ENCODE measurements around the gene PDCD1LG2.
"Not testable (repeated sequence)": the region's sequence is repeated elsewhere in the genome, so short reads cannot be mapped to it uniquely, and the experiment has no call there.

Gene PDCD1LG2

DNA sequence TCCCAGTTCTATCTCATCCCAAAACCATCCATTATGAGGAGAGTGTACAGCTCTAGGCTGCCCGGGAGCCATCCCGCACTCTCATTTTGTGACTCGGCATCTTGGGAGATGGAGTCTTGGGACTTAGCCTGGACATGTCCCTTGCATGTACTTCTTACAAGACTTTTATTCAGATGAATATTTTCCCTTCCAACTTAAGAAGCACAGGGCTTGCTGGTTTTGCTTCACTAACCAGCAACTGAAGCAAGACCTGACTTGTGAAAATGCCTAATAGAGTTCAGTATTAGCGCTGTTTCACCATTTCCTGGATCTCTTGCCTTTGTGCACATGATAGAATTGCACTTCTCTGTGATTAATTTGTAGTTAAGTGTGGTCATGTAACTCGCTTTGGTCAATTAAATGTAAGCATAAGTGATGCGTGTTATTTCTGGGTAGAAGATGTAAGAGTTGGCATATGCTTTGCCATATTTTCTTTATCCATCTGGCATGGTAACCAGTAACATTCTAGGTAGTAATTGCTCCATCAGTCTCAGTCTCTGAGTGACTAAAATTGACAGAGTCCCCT lies 55.8 kb downstream of the PDCD1LG2 start:
- DNase-seq (ENCODE audit: low spot score): no peak

DNA sequence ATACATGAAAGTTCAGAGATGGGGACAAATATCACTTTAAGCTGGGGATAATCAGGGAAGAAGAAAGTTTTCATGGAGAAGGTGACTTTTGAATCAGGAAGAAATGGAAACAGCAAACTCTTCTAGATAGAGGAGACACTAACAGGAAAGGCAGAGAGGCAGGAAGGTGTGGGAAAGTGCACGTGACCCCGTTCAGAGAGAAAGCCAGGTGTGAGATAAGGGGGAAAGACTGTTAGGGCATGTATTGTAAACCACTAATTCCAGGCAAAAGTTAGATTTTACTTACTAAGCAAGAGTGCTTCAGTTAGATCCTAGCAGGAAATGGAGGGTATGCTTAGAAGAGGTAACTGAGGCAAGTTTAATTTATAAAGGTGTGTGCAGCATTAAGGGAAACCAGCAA lies 58.5 kb downstream of the PDCD1LG2 start:
- DNase-seq (ENCODE audit: low spot score): no peak

DNA sequence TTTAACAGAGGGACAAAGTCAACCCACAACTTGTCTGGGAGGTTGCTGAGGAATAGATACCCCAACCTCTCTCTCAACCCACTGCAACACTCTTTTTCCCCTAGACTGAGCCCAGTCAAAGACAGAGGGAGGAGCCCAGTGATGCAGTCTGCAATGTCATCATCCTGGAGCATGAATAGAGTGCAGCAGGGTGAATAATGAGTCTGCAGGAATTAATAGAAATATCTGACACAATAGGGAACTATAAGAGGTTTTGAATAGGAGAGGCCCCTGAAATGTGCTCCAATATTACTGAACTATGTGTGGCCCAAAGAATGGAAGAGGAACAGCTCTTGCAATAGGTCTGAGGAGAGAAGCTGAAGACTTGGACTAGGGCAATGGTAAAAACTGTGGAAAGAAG lies 59.1 kb downstream of the PDCD1LG2 start:
- no peak for DNase-seq (ENCODE audit: low spot score)

DNA sequence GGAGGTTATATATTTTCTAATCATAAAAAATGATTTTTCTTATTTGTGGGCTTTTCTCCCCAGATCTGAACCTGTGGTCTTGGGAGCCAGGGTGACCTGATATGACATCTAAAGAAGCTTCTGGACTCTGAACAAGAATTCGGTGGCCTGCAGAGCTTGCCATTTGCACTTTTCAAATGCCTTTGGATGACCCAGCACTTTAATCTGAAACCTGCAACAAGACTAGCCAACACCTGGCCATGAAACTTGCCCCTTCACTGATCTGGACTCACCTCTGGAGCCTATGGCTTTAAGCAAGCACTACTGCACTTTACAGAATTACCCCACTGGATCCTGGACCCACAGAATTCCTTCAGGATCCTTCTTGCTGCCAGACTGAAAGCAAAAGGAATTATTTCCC lies 59.6 kb downstream of the PDCD1LG2 start:
- DNase-seq (ENCODE audit: low spot score): no peak

DNA sequence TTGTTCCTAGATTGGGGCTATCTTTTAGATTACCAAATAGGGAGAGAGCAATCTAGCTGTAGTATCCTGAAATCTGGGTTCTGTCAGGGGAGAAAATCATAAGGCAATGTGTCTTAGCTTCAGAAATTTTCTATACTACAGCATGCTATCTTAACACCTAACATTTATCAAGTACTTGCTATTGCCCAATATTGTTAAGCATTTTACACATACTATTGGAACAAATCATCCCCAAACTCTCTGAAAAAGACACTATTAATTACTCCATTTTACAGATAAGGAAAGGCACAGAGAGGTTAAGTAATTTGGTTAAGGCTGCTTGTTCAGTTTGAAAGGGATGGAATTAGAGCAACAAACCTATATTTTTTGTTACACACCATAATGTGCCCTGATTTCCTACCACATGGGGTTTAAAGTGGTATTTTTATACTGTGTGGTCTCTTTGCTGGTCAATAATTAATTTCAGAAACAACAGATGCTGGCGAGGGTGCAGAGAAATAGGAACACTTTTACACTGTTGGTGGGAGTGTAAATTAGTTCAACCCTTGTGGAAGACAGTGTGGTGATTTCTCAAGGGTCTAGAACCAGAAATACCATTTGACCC lies 61.4 kb downstream of the PDCD1LG2 start:
- no peak for DNase-seq (ENCODE audit: low spot score)

DNA sequence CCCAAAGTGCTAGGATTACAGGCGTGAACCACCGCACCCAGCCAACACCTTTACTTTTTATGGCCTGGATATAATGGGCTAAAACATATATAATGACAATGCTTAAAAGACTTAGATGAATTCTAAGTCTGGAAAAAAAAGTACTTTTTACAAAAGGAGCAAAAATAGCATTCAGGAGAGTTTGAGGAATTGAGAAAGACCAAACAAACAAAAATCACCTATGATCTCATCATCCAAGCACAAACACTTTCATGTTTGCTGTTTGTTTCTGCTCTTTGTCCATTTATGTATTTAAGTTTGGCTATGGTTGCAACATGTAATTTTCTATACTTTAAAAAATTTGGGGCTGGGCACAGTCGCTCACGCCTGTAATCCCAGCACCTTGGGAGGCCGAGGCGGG lies 63.8 kb downstream of the PDCD1LG2 start:
- no peak for DNase-seq (ENCODE audit: low spot score)

DNA sequence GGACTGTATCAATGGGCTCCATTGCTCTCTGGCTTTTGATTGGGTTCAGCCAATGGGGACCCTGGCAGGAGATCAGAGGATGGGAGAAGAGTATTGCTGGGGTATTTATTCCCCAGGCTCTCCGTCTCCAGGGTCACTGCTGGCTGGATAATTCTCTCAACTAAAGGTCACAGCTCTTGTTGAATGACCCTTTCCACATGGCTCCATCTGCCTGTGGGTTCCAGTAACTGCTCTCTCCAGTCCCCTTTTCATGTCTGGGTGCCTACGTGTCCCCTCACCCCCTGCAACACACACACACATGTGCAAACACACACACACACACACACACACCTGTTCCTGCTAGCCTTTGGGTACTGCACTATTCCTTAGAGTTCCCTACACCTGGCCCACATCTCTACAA lies 64.7 kb downstream of the PDCD1LG2 start:
- DNase-seq (ENCODE audit: low spot score): no peak

DNA sequence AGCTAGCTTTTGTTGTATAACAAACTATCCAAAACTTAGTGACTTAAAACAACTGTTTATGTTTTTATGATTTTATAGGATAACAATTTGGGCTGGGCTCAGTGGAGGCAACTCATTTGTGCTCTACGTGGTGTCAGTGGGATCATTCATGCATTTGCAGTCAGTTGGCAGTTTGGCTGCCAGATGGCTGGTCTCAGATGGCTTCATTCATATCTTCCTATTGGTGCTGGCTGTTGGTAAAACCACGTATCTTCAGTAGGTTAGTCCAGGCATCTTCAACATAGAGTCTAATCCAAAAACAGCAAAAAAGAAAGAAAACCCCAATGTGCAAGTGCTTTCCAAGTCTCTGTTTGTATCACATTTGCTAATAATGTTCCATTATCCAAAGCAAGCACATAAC lies 66.9 kb downstream of the PDCD1LG2 start:
- no peak for DNase-seq (ENCODE audit: low spot score)

DNA sequence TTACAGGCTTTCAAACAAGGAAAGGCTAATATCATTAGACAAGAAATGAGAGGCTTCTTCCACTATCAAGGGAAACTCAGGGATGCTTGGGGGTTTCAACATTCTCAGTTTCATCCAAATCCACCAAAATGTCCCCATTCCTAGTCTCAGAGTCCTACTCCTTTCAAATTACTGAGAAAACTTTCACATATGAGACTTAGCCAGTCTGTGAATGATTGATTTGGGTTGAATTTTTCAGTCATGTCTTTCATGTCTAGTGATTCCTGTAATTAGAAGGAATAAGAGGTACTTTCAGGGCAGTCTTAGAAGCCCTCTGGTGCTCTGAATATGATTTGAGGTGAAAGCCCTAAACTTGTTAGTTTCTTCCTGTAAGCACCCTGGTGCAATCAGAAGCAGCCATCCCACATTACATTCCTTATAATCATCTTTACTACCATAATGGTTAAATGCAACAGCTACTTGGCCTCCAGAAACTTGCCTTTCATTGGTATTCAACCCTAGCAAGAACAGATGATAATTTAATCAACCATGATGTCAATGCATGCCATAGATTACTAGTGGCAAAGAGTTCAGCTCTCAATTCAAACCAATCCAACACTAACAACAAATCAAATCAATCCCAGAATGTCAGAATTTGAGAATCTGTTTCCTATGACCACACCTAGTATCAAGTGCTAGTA lies 67.8 kb downstream of the PDCD1LG2 start:
- no peak for DNase-seq (ENCODE audit: low spot score)

DNA sequence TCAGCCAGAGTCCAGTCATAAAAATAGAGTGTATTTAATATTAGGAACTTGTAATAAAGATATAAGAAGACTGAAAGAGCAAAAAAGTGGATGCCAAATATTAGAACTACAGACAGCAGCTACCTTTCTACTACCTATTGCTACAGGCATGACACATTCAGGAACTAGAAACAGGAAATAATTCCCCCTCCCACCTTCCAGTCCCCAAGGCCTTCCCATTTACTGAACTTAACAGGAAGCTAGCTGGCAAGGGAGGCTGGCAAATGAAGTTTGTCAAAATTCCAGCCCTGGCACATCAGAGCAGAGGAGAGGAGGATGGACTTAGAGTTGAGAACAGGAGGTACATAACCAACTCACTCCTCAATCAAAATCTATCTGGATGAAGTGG lies 68.4 kb downstream of the PDCD1LG2 start:
- no peak for DNase-seq (ENCODE audit: low spot score)

DNA sequence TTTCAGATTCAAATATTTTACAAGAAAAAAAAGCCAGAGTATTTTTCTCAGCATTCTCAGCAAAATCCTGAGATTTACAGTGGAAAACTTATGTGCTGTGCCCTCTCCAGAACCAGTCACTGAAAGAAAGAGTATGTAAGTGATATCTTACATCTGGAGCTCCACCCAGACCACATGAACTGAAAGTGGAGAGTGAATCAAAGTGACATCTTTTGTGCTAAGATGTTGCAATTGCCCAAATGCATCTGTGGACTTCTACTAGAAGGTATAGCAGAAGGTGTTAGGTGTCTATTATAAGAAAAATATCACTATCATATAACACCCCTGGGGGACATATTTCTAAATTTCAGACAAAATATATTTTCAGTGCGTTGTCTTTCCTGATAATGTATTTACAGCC lies 69.5 kb downstream of the PDCD1LG2 start:
- no peak for DNase-seq (ENCODE audit: low spot score)

DNA sequence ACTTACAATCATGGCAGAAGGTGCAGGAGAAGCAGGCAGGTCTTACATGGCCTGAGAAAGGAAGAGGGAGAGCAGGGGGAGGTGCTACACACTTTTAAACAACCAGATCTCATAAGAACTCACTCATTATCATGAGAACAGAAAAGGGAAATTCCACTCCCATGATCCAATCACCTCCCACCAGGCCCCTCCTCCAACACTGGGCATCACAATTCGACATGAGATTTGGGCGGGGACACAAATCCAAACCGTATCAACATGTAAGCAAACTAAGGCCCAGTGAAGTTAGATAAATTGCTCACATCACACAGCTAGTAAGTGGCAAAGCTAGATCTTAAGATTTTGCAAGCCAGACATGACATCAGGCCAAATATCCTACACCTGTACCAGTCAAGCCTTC lies 70.3 kb downstream of the PDCD1LG2 start:
- no peak for DNase-seq (ENCODE audit: low spot score)

DNA sequence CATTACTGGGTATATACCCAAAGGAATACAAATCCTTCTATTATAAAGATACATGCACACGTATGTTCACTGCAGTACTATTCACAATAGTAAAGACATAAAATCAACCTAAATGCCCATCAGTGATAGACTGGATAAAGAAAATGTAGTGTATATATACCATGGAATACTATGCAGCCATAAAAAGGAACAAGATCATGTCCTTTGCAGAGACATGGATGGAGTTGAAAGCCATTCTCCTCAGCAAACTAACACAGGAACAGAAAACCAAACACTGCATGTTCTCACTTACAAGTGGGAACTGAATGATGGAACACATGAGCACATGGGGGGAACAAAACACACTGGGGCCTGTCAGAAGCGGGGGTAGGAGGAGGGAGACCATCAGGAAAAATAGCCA lies 71.4 kb downstream of the PDCD1LG2 start:
- not testable (repeated sequence) for DNase-seq (ENCODE audit: low spot score)

DNA sequence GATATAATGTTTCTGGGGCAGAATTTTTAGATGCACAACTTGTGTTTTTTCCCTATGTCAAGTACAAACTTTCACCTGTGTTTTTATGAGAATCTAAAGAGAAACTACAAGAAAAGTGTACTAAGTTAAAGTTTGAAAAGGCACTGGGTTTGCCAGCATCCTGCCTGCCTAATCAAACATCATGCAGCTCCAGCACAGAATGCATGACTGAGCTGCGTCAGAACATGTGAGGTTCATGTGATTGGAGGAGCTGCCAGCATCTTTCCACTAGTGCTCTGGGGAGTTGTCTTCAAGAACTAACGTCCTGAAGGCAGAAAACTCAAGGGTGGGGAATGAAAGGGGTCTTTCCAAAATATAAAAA lies 72.5 kb downstream of the PDCD1LG2 start:
- no peak for DNase-seq (ENCODE audit: low spot score)

DNA sequence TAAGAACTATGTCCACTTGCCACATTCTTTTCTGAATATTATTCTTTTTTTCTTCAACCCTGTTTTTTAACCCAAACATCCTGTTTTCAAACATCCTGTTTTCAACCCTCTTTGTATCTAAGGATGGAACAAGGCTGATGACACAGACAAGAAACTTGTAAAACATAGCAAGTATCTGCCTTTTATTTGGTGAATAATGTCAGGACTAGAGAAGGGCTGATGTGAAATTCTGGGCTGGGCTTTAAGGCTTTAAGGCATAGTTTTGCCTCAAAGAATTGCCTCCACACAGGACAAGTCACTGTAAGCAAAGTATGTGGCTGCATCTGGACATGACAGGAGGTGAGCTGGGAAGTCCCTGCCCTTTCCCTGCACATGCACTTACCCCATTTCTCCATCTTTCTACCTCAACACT lies 76.1 kb downstream of the PDCD1LG2 start:
- no peak for DNase-seq (ENCODE audit: low spot score)

DNA sequence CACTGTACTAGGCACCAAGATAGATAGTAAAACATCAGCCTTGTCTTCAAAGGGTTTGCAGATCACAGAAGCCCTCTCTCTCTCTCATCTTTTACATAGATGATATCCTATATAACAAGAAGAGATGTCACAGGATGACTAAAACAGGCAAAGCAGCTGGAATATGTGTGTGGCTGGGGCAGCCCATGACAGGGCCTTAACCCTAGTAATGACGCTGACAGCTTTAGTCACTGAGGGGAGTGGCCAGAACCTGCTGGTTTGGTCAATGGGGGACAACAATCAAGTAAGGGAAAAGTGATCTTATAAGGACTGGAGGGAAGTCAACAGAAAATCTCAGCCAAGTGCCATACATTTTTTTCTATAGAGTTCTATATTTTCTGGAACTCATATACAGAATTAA lies 76.7 kb downstream of the PDCD1LG2 start:
- no peak for DNase-seq (ENCODE audit: low spot score)

DNA sequence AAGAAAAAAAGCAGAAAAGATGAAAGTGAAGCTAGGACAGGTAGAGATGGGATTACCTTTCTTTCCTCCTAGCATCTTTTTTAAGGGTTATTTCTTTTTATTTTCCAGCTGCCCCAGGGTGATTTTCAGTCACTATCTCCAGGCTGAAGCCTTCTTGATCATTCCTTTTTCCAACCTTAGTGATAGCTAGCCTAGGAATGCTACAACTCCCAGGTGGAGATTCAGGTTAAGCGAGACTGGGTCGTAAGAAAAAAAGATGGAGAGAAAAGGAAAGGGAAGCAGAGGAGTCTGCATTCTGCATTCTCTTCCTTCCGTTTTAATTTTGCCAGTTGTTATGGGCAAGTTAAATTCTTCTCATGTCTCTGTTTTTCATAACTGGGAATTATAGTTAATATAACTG lies 81.9 kb downstream of the PDCD1LG2 start:
- DNase-seq (ENCODE audit: low spot score): no peak

DNA sequence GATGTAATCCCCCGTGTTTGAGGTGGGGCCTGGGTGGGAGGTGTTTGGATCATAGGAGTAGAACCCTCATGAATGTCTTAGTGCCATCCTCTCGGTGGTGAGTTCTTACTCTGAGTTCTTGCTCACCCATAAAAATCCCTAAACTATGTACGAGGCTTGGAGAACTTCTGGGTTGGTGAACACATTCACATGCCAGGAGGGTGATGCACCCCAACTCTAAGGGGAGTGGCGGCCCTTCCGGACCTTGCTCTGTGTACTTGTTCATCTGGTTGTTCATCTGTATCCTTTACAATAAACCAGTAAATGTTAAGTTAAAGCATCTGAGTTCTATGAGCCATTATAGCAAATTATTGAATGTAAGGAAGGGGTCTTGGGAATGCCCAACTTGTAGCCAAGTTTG lies 82.6 kb downstream of the PDCD1LG2 start:
- DNase-seq (ENCODE audit: low spot score): no peak

DNA sequence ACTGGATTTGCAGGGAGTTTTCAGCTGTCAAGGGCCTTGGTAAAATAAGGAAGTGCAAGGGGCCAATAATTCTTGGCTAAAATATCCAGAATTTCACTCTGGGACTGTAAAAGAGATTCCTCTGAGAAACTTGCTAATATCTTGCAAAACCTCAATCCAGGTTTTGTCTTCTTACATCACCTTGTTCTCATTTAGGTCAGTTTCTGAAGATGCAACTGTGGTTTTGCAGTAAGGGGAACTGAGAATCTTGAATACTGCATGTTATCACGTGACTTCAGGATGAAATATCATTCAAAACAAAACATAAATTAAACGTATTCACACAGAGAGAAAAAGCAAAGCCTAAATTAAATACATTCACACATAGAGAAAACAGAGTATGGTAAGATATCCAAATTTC lies 83.6 kb downstream of the PDCD1LG2 start:
- DNase-seq (ENCODE audit: low spot score): no peak

DNA sequence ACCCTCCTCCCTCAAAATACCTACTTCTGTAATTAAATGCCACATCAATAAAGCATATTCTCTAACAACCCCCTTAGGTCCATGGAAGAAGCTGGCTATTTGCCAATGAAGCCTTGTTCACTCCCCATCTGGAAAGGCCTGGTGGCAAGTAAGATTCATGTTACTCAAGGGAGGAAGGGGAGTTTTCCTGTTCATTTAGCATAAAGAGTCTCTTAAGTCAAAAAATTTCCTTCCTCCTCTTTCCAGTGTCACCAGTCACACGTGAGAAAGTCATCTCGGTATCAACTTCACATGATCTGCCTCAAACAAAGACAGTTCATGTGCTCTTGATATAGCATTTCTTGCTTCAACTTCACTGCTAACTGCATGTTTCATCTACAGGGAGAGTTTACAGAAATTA lies 85.8 kb downstream of the PDCD1LG2 start:
- no peak for DNase-seq (ENCODE audit: low spot score)

DNA sequence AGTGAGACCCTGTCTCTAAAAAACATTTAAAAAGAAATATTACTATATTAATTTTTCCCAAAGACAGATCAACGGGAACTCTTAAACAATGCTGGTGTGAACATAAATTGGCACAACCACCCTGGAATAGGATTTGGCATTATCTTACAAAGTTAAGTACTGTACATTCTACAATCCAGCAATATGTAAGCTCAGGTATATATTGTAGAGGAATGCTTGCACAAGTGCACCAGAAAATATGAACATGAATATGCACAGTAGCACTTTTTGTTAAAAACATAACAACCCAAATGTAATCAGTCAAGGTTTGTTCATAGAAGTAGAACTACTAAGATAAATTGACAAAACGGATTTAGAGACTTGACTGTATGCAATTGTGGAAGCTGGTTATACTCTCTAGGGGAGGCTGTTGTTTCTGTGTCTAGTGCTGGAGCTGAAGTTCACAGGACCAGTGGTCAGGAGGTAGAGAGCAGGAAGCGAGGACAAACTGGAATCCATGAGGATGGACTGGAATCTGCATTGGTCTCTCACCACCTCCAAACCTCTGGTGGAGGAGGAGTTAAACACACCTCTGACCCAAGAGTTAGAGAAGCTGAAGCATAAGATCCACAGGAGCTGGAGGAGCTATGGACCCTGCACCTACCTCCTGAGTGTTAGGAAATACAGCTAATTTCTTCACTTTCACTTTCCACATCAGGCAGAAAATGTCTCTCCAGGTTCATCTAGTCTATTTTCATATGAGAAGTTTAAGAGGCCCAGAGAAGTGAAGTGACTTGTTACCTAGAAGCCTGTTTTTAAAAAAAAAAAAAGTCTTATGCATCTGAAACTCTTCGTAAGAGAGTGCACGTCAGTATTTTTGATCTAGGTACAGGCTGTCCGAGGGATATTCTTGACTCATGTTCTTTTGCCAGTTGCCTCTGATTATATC lies 98.2 kb downstream of the PDCD1LG2 start:
- DNase-seq (ENCODE audit: low spot score): no peak

DNA sequence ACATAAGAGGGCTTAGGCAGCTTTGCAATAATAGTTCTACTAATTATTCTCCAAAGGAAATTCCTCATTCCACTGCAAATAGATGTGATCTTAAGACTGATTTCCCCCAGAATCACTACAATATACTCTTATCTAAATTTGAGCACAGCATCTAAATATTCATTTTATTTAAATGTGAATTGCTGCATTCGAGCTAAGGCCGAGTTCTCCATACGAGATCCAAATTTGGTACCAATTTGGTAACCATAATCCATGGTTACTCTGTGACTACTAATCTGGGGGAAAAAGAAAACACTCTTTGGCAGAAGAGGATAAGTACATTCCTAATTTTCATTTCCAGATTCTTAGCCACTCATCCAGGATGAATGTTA lies 98.9 kb downstream of the PDCD1LG2 start:
- no peak for DNase-seq (ENCODE audit: low spot score)

DNA sequence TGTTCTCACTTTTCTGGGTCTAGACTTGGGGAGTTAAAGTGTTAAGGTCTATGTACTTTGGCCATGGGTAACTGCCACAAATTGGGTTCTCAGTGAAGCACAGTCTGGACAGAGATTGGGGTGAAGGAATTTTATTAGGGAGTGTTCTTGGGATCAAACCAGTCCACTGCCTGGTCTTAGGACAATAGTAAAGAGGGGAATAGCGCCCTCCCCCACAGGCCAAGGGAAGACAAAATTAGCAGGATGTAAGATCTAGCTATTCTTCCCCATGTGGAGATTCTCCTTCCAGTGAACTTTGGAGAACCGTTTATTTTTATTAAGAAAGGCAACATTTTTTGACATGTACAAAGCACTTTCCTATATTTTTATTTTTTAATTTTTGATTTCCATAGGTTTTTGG lies 100.2 kb downstream of the PDCD1LG2 start:
- no peak for DNase-seq (ENCODE audit: low spot score)

All from HuH-7.5 (cell line).